ENCODE measurements around the gene SLC6A6.
"Not testable (repeated sequence)": the region's sequence is repeated elsewhere in the genome, so short reads cannot be mapped to it uniquely, and the experiment has no call there.

Gene SLC6A6

DNA sequence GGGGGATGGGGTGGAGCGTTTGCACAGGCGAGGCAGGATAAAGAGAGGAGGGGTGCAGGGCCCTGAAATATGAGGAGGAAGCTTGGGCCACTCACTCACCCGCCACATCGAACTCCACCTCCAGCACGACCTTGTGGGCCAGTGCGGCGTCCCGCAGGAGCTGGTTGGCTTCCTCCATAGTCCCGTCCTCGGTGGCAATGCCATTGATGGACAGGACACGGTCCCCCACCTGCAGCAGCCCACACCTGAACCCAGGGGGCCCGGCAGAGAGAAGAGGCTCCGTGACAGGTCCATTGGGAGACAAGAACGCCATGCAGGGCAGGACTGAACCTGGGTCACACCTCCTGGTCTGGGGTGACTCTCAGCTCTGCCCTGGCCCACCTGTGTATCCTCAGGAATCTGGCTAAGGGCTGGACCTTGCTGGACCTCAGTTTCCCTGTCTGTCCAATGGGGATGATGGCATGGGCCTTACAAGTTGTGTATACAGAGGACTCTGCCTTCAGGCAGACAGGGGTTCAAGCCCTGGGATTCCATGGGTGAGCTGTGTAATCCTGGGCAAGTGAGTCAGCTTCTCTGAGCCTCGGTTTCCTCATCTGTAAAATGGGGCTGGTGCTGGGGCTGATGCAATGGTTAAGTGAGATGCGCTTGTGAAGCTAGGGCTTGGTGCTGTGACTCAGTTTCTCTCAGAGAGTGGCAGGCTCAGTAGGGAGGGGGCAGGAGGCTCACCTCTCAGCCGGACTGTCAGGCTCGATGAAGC, 111.3 kb downstream of the SLC6A6 start:
- H3K36me3 ChIP-seq (ENCODE audit: insufficient read depth, insufficient read length, low read length) = no peaks in the 10 kb centered on the region
- H3K4me1 ChIP-seq (ENCODE audit: insufficient read depth, insufficient read length) = peaks cover 18% of the 10 kb centered on the region
- DNase-seq (ENCODE audit: low read depth, low spot score) = no peak
- no peaks in the 10 kb centered on the region for H3K27me3 ChIP-seq (ENCODE audit: insufficient read depth, insufficient read length)
- H3K4me3 ChIP-seq (ENCODE audit: insufficient read length, low read depth) = no peak overlapping the region
- H3K9ac ChIP-seq (ENCODE audit: insufficient read length, low read depth) = no peak overlapping the region
- TF ChIP-seq YY1 (IDR thresholded peaks at IDR 0.05; ENCODE audit: insufficient read depth, insufficient read length) (no peak), ZNF274 (IDR thresholded peaks at IDR 0.05; ENCODE audit: low read depth, low read length) (no peak)
- H3K9me3 ChIP-seq (ENCODE audit: insufficient read depth, low read length) = no peaks in the 10 kb centered on the region

DNA sequence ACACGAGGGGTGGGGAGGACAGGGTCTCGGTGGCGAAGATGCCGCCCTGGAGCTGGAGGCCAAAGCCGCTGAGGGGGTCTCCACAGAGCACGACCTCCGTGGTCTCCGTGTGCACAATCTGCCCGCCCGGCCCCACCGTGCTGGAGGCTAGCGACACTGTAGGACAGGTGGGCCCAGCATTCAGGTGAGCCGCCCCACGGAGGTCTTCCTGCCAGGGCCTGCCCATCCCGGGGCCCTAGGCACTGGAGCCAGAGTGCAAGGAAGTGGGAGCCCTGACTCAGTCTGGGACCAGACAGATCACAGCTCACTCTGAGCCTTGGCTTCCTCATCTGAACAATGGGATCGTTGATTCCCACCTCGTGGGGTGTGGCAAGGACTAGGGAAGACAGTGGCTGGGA, 111.9 kb downstream of the SLC6A6 start:
- Histone ChIP-seq H3K4me3 (ENCODE audit: insufficient read length, low read depth) (no peak overlapping the region), H3K36me3 (ENCODE audit: insufficient read depth, insufficient read length, low read length) (no peaks in the 10 kb centered on the region), H3K9me3 (ENCODE audit: insufficient read depth, low read length) (no peaks in the 10 kb centered on the region), H3K27me3 (ENCODE audit: insufficient read depth, insufficient read length) (no peaks in the 10 kb centered on the region), H3K9ac (ENCODE audit: insufficient read length, low read depth) (no peak overlapping the region), H3K4me1 (ENCODE audit: insufficient read depth, insufficient read length) (peaks cover 18% of the 10 kb centered on the region)
- TF ChIP-seq SUZ12 (IDR thresholded peaks at IDR 0.05; ENCODE audit: extremely low read depth, insufficient read depth, insufficient read length) (no peak), ZNF274 (IDR thresholded peaks at IDR 0.05; ENCODE audit: low read depth, low read length) (no peak), YY1 (IDR thresholded peaks at IDR 0.05; ENCODE audit: insufficient read depth, insufficient read length) (no peak)
- DNase-seq (ENCODE audit: low read depth, low spot score) = no peak

DNA sequence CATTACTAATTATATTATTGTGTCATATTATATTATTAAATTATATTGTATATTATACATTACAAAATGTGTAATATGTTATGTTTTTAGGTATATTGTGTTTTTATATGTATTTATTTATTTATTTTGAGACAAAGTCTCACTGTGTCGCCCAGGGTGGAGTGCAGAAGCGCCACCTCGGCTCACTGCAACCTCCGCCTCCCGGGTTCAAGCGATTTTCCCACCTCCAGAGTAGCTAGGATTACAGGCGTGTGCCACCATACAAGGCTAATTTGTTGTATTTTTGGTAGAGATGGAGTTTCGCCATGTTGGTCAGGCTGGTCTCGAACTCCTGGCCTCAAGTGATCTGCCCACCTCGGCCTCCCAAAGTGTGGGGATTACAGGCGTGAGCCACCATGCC, 113.1 kb downstream of the SLC6A6 start:
- H3K9ac ChIP-seq (ENCODE audit: insufficient read length, low read depth); DNase-seq (ENCODE audit: low read depth, low spot score); H3K36me3 ChIP-seq (ENCODE audit: insufficient read depth, insufficient read length, low read length); H3K9me3 ChIP-seq (ENCODE audit: insufficient read depth, low read length); H3K27me3 ChIP-seq (ENCODE audit: insufficient read depth, insufficient read length); H3K4me3 ChIP-seq (ENCODE audit: insufficient read length, low read depth): not testable (repeated sequence)
- peaks cover 22% of the 10 kb centered on the region for H3K4me1 ChIP-seq (ENCODE audit: insufficient read depth, insufficient read length)

DNA sequence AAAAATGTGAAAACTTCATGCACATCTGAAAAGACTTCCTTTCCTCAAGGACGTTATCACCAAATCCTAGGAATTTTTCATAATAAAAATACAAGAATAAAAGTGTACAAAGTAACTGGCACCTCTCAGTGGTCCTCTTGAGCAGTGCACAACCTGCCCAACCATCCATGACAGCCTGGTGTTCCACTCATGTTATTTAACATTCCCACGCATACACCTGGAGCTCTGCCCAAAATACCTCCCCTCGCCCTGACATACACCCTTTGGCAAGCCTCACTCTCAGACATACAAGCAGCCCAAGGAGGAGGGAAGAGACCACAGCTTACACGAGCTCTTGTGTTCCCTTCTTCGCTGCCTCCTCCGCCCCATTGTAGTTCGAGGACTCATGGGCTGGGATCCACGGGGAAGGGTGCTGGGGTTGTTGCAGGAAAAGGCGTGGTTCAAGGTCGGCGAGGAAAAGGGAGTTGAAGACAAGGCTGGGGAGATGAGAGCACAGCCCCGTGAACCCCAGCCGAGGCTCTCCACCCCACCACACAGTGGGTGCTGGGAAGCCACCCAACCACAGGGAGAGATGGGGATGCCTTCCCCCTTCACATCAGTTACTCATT, 114.4 kb downstream of the SLC6A6 start:
- TF ChIP-seq YY1 (IDR thresholded peaks at IDR 0.05; ENCODE audit: insufficient read depth, insufficient read length) (no peak), SUZ12 (IDR thresholded peaks at IDR 0.05; ENCODE audit: extremely low read depth, insufficient read depth, insufficient read length) (no peak), ZNF274 (IDR thresholded peaks at IDR 0.05; ENCODE audit: low read depth, low read length) (no peak)
- Histone ChIP-seq H3K27me3 (ENCODE audit: insufficient read depth, insufficient read length) (no peaks in the 10 kb centered on the region), H3K4me3 (ENCODE audit: insufficient read length, low read depth) (no peak overlapping the region), H3K9me3 (ENCODE audit: insufficient read depth, low read length) (no peaks in the 10 kb centered on the region), H3K4me1 (ENCODE audit: insufficient read depth, insufficient read length) (peaks cover 22% of the 10 kb centered on the region), H3K9ac (ENCODE audit: insufficient read length, low read depth) (peak overlapping the region; percentile 5), H3K36me3 (ENCODE audit: insufficient read depth, insufficient read length, low read length) (peaks cover 6% of the 10 kb centered on the region)
- DNase-seq (ENCODE audit: low read depth, low spot score) = no peak

DNA sequence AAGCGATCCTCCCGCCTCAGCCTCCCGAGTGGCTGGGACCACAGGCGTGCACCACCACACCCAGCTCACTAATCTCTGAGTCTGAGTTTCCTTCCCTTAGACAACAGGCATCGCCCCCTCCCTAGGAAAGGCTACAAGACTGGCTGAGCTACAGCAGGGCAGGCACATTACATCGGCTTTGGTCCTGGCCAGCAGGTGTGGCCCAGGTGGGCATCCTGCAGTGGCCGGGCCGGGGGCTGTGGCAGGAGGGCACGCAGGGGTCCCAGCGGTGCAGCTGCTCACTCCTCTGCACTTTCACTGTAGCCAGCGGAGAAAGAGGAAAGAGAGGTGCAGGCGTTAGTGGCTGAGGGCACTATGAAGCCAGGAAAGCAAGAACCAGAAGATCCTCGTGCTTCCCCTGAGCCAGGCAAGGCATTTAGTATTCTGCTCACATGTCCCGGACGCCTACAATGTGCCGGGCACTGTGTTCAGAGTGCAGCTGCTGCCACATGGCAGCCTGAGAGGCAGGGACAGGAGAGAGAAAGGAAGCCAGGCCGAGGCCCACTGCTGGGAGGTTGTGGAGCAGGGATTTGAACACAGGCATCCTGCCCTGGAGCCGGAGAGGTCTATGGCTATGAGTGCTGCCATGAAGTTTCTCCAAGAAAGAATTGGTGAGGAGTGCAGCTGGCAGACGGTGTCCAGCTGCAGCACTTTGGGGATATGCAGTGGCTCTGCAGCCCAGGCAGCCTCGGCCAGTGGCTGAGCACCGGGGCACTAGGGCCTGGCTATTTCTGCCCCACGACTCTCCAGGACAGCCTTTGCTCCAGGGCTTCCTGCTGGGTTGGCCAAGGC, 115.4 kb downstream of the SLC6A6 start:
- TF ChIP-seq SUZ12 (IDR thresholded peaks at IDR 0.05; ENCODE audit: extremely low read depth, insufficient read depth, insufficient read length) (no peak), YY1 (IDR thresholded peaks at IDR 0.05; ENCODE audit: insufficient read depth, insufficient read length) (no peak), ZNF274 (IDR thresholded peaks at IDR 0.05; ENCODE audit: low read depth, low read length) (no peak)
- DNase-seq (ENCODE audit: low read depth, low spot score) = no peak
- peak overlapping the region; percentile 27 for H3K9ac ChIP-seq (ENCODE audit: insufficient read length, low read depth)

DNA sequence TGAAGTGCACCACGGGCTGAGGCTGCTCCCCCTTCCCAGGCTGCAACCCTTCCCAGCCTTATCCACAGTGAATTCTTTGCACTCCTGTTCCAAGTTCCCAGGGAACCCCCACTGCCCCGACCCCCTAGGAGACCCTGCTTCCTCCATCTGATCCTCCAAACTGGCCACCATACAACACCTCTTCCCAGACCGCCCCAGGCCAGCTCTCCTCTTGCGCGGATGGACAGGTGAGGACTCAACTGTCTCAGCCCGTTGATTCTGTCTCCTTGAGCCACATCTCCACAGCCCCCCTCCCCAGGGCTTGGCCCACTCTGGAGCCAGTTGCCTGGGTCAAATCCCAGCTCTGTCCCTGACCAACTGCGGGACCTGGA, 116.0 kb downstream of the SLC6A6 start:
- no peak for DNase-seq (ENCODE audit: low read depth, low spot score)
- Histone ChIP-seq H3K27me3 (ENCODE audit: insufficient read depth, insufficient read length) (no peaks in the 10 kb centered on the region), H3K9me3 (ENCODE audit: insufficient read depth, low read length) (no peaks in the 10 kb centered on the region), H3K9ac (ENCODE audit: insufficient read length, low read depth) (peak overlapping the region; percentile 27), H3K36me3 (ENCODE audit: insufficient read depth, insufficient read length, low read length) (peaks cover 6% of the 10 kb centered on the region), H3K4me3 (ENCODE audit: insufficient read length, low read depth) (no peak overlapping the region), H3K4me1 (ENCODE audit: insufficient read depth, insufficient read length) (peaks cover 20% of the 10 kb centered on the region)
- TF ChIP-seq SUZ12 (IDR thresholded peaks at IDR 0.05; ENCODE audit: extremely low read depth, insufficient read depth, insufficient read length) = no peak
- TF ChIP-seq YY1 (IDR thresholded peaks at IDR 0.05; ENCODE audit: insufficient read depth, insufficient read length) = no peak
- no peak for TF ChIP-seq ZNF274 (IDR thresholded peaks at IDR 0.05; ENCODE audit: low read depth, low read length)

More for the DNA sequence above, 115.4 kb downstream of the SLC6A6 start:
- Histone ChIP-seq H3K9me3 (ENCODE audit: insufficient read depth, low read length) (no peaks in the 10 kb centered on the region), H3K4me1 (ENCODE audit: insufficient read depth, insufficient read length) (peaks cover 20% of the 10 kb centered on the region), H3K27me3 (ENCODE audit: insufficient read depth, insufficient read length) (no peaks in the 10 kb centered on the region), H3K36me3 (ENCODE audit: insufficient read depth, insufficient read length, low read length) (peaks cover 6% of the 10 kb centered on the region), H3K4me3 (ENCODE audit: insufficient read length, low read depth) (no peak overlapping the region)

DNA sequence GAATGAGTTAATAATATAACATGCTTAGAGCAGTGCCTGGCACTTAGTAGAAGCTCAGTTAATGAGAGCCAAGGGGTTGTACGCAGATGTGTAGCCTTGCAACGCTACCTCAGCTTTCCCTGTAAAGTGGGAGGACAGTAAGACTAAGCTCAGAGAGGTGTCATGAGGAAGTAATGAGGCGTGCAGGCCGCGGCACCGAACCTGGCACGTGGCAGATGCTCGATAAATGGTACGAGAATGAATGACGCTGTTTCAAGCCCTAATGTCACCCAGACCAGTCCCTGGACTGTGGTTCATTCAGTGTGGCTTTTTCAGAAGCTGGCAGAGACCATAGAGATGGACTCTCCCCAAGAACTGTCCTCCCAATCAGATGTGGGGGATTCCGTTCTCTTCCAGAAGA, 116.5 kb downstream of the SLC6A6 start:
- Histone ChIP-seq H3K27me3 (ENCODE audit: insufficient read depth, insufficient read length) (no peaks in the 10 kb centered on the region), H3K36me3 (ENCODE audit: insufficient read depth, insufficient read length, low read length) (peaks cover 6% of the 10 kb centered on the region), H3K9me3 (ENCODE audit: insufficient read depth, low read length) (no peaks in the 10 kb centered on the region), H3K4me3 (ENCODE audit: insufficient read length, low read depth) (no peak overlapping the region), H3K9ac (ENCODE audit: insufficient read length, low read depth) (no peak overlapping the region), H3K4me1 (ENCODE audit: insufficient read depth, insufficient read length) (peaks cover 21% of the 10 kb centered on the region)
- no peak for DNase-seq (ENCODE audit: low read depth, low spot score)
- no peak for TF ChIP-seq YY1 (IDR thresholded peaks at IDR 0.05; ENCODE audit: insufficient read depth, insufficient read length)
- TF ChIP-seq ZNF274 (IDR thresholded peaks at IDR 0.05; ENCODE audit: low read depth, low read length) = no peak
- TF ChIP-seq SUZ12 (IDR thresholded peaks at IDR 0.05; ENCODE audit: extremely low read depth, insufficient read depth, insufficient read length) = no peak
